H9 (cell line): Measurements from ENCODE around the gene ANO9. TPM values are rescaled to one million over a fixed set of nuclear protein-coding genes. Genes with fewer than 3 reads are reported as not detected.
A peak's percentile ranks its signal among the peaks of the same experiment; 100 is the strongest.

Experiments
- DNase-seq: peaks from one replicate; pipeline ENCODE4 v3.0.0-alpha.2; 2017
- H2AFZ ChIP-seq: one replicate; pipeline ENCODE4 v1.6.1; 2013; ENCODE audit warnings: mild to moderate bottlenecking, low read length, control low read depth, moderate library complexity
- H2AK5ac ChIP-seq: 2 replicates; pipeline ENCODE4 v1.6.1; 2013; ENCODE audit warnings: low read length, control low read depth, mixed read lengths; ENCODE audit not compliant: insufficient read length
- H2BK120ac ChIP-seq: one replicate; pipeline ENCODE4 v1.6.1; 2013; ENCODE audit warnings: low read depth, mild to moderate bottlenecking, low read length, control low read depth, inconsistent platforms; ENCODE audit not compliant: poor library complexity, severe bottlenecking
- H2BK12ac ChIP-seq: 2 replicates; pipeline ENCODE4 v1.6.1; 2013; ENCODE audit warnings: low read length, control low read depth, mixed read lengths, low read depth; ENCODE audit not compliant: insufficient read length
- H2BK15ac ChIP-seq: 2 replicates; pipeline ENCODE4 v1.6.1; 2013; ENCODE audit warnings: low read depth, low read length, control low read depth
- H2BK20ac ChIP-seq: one replicate; pipeline ENCODE4 v1.6.1; 2013; ENCODE audit warnings: low read depth, mild to moderate bottlenecking, low read length, control low read depth, inconsistent platforms; ENCODE audit not compliant: poor library complexity, severe bottlenecking
- H2BK5ac ChIP-seq: 2 replicates; pipeline ENCODE4 v1.6.1; 2013; ENCODE audit warnings: low read length, control low read depth, mixed read lengths; ENCODE audit not compliant: insufficient read length
- H3K14ac ChIP-seq: 2 replicates; pipeline ENCODE4 v1.6.1; 2013; ENCODE audit warnings: low read length, control low read depth; ENCODE audit not compliant: insufficient read depth
- H3K18ac ChIP-seq: 2 replicates; pipeline ENCODE4 v1.6.1; 2013; ENCODE audit warnings: low read depth, mild to moderate bottlenecking, mixed read lengths, low read length, control low read depth; ENCODE audit not compliant: insufficient read length
- H3K23ac ChIP-seq: 2 replicates; pipeline ENCODE4 v1.6.1; 2013; ENCODE audit warnings: low read length, control low read depth, mixed read lengths, low read depth; ENCODE audit not compliant: insufficient read length
- H3K23me2 ChIP-seq: 2 replicates; pipeline ENCODE4 v1.6.1; 2013; ENCODE audit warnings: low read depth, mild to moderate bottlenecking, mixed read lengths, low read length, control low read depth; ENCODE audit not compliant: insufficient read length, poor library complexity, severe bottlenecking
- H3K27ac ChIP-seq: 2 replicates; pipeline ENCODE4 v1.5.1; 2013; ENCODE audit warnings: low read length, control low read depth, mixed read lengths, low read depth; ENCODE audit not compliant: insufficient read length
- H3K27me3 ChIP-seq: 2 replicates; pipeline ENCODE4 v1.6.1; 2013; ENCODE audit warnings: low read length, control low read depth, inconsistent platforms; ENCODE audit not compliant: insufficient read depth
- H3K4ac ChIP-seq: 2 replicates; pipeline ENCODE4 v1.6.1; 2013; ENCODE audit warnings: low read depth, mild to moderate bottlenecking, control low read depth, inconsistent platforms, low read length, moderate library complexity
- H3K4me1 ChIP-seq: 2 replicates; pipeline ENCODE4 v1.6.1; 2013; ENCODE audit warnings: low read length, control low read depth, inconsistent platforms; ENCODE audit not compliant: insufficient read depth
- H3K4me2 ChIP-seq: 2 replicates; pipeline ENCODE4 v1.6.1; 2013; ENCODE audit warnings: low read length, control low read depth, mixed read lengths; ENCODE audit not compliant: insufficient read length, insufficient read depth
- H3K56ac ChIP-seq: 2 replicates; pipeline ENCODE4 v1.6.1; 2013; ENCODE audit warnings: low read depth, mild to moderate bottlenecking, mixed read lengths, low read length, control low read depth; ENCODE audit not compliant: insufficient read length
- H3K79me1 ChIP-seq: 2 replicates; pipeline ENCODE4 v1.6.1; 2013; ENCODE audit warnings: low read depth, mild to moderate bottlenecking, moderate library complexity, low read length, control low read depth, inconsistent platforms; ENCODE audit not compliant: insufficient read depth, poor library complexity, severe bottlenecking
- H3K79me2 ChIP-seq: 2 replicates; pipeline ENCODE4 v1.6.1; 2013; ENCODE audit warnings: low read length, control low read depth, inconsistent platforms; ENCODE audit not compliant: insufficient read depth
- H3K9ac ChIP-seq: 2 replicates; pipeline ENCODE4 v1.6.1; 2013; ENCODE audit warnings: low read length, control low read depth, mixed read lengths; ENCODE audit not compliant: insufficient read length; ENCODE audit errors: extremely low read depth
- H3K9me3 ChIP-seq: one replicate; pipeline ENCODE4 v1.6.1; 2013; ENCODE audit warnings: low read depth, low read length, inconsistent platforms; ENCODE audit not compliant: control insufficient read depth
- H3T11ph ChIP-seq: one replicate; pipeline ENCODE4 v1.6.1; 2013; ENCODE audit warnings: mild to moderate bottlenecking, low read length, control low read depth, inconsistent platforms
- H4K20me1 ChIP-seq: one replicate; pipeline ENCODE4 v1.6.1; 2013; ENCODE audit not compliant: control insufficient read depth, insufficient read length, insufficient read depth
- H4K5ac ChIP-seq: 2 replicates; pipeline ENCODE4 v1.6.1; 2013; ENCODE audit warnings: low read depth, mild to moderate bottlenecking, mixed read lengths, low read length, control low read depth; ENCODE audit not compliant: insufficient read length
- H4K8ac ChIP-seq: replicated peaks from 2 replicates; pipeline ENCODE4 v1.6.1; 2013; ENCODE audit warnings: low read length, control low read depth, mixed read lengths, low read depth; ENCODE audit not compliant: insufficient read length
- H4K91ac ChIP-seq: 2 replicates; pipeline ENCODE4 v1.6.1; 2013; ENCODE audit warnings: low read depth, mild to moderate bottlenecking, moderate library complexity, mixed read lengths, low read length, control low read depth; ENCODE audit not compliant: insufficient read length
- H3K27ac Mint-ChIP-seq, 3 experiments: 2 replicates in 2 of 3; 3 replicates in 1 of 3; pipeline ENCODE4 v1.8.0; 2020 to 2021; ENCODE audit warnings: mixed read lengths in 3 of 3, mild to moderate bottlenecking in 1 of 3, moderate library complexity in 1 of 3
- H3K27me3 Mint-ChIP-seq: 2 replicates; pipeline ENCODE4 v1.8.0; 2021; ENCODE audit warnings: low read depth, mild to moderate bottlenecking, moderate library complexity, mixed read lengths
- H3K36me3 Mint-ChIP-seq, 3 experiments: 2 replicates in 2 of 3; 3 replicates in 1 of 3; pipeline ENCODE4 v1.8.0; 2020 to 2021; ENCODE audit warnings: low read depth in 3 of 3, mixed read lengths in 3 of 3; ENCODE audit not compliant: insufficient read depth in 1 of 3
- H3K4me1 Mint-ChIP-seq, 2 experiments: 2 replicates each; pipeline ENCODE4 v1.8.0; 2020; ENCODE audit warnings: mixed read lengths in 2 of 2
- H3K4me3 Mint-ChIP-seq, 2 experiments: 2 replicates in 1 of 2; 3 replicates in 1 of 2; pipeline ENCODE4 v1.8.0; 2020 to 2021; ENCODE audit warnings: mild to moderate bottlenecking in 2 of 2, mixed read lengths in 2 of 2, moderate library complexity in 1 of 2
- H3K9me3 Mint-ChIP-seq, 2 experiments: 2 replicates in 1 of 2; 3 replicates in 1 of 2; pipeline ENCODE4 v1.8.0; 2020; ENCODE audit warnings: mild to moderate bottlenecking in 2 of 2, mixed read lengths in 2 of 2, moderate library complexity in 1 of 2
- WGBS: extraction: QIAGEN DNeasy Blood & Tissue Kit; methylation state at CpG from one replicate; pipeline ENCODE4 v1.1.7; 2013; ENCODE audit warnings: missing lambda C conversion rate, low lambda C conversion rate, mixed read lengths; ENCODE audit not compliant: insufficient read length; ENCODE audit errors: extremely low coverage; 5-methylcytosine and 5-hydroxymethylcytosine counted together
- total RNA-seq: library from RNA; stranded (reverse); gene quantifications from 2 replicates; pipeline ENCODE4 v1.2.1, GENCODE V29; 2021
- TF ChIP-seq, protein P1 (sequence below): fragments of 200-600 bp; sonication (generic); conservative IDR thresholded peaks from 3 replicates; pipeline ENCODE4 v1.8.0; 2021; ENCODE audit warnings: antibody characterized with exemption, mild to moderate bottlenecking

ANO9 gene
- total RNA-seq, 1 experiment from 2014 or later: 13.1 TPM

DNA sequence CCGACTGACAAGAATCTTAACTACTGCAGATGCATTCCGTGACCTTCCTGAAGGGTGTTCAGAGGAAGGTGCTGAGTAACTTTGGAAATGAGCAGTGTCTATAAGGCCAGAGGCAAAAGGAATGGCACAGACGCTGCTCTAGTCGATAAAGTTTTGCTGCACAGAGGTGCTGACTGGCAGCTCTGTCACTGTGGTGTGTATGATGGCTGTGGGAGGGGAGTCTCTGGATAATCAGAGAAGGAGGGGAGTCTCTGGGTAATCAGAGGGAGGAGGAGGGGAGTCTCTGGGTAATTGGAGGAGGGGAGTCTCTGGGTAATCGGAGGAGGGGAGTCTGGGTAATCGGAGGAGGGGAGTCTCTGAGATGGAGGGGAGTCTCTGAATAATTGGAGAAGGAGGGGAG, 26.7 kb upstream of the ANO9 start:
- H3K36me3 Mint-ChIP-seq: peaks cover 5 to 21% (median 20%) of the 10 kb centered on the region in 3 experiments; a peak in 6 of 7 replicates
- Histone ChIP-seq H3T11ph (no peak overlapping the region), H4K20me1 (no peaks in the 10 kb centered on the region), H2AK5ac (no peak overlapping the region), H3K9ac (no peak overlapping the region), H3K56ac (no peak overlapping the region), H2BK20ac (no peak overlapping the region), H2BK15ac (no peak overlapping the region), H4K91ac (no peak overlapping the region), H2BK12ac (no peak overlapping the region), H3K27me3 (no peaks in the 10 kb centered on the region), H2BK120ac (no peak overlapping the region), H3K9me3 (no peaks in the 10 kb centered on the region), H3K23me2 (no peaks in the 10 kb centered on the region), H2AFZ (no peak overlapping the region), H2BK5ac (no peak overlapping the region), H3K18ac (no peak overlapping the region), H3K27ac (no peak overlapping the region), H3K79me2 (no peaks in the 10 kb centered on the region), H3K79me1 (no peaks in the 10 kb centered on the region), H4K8ac (no peak overlapping the region), H4K5ac (no peak overlapping the region), H3K23ac (no peak overlapping the region), H3K4me2 (no peak overlapping the region), H3K4me1 (peaks cover 5% of the 10 kb centered on the region; the same call in 1 of the 2 replicates), H3K4ac (no peak overlapping the region), H3K14ac (no peak overlapping the region; the same call in 1 of the 2 replicates)
- no peak for DNase-seq
- TF ChIP-seq, protein P1, sequence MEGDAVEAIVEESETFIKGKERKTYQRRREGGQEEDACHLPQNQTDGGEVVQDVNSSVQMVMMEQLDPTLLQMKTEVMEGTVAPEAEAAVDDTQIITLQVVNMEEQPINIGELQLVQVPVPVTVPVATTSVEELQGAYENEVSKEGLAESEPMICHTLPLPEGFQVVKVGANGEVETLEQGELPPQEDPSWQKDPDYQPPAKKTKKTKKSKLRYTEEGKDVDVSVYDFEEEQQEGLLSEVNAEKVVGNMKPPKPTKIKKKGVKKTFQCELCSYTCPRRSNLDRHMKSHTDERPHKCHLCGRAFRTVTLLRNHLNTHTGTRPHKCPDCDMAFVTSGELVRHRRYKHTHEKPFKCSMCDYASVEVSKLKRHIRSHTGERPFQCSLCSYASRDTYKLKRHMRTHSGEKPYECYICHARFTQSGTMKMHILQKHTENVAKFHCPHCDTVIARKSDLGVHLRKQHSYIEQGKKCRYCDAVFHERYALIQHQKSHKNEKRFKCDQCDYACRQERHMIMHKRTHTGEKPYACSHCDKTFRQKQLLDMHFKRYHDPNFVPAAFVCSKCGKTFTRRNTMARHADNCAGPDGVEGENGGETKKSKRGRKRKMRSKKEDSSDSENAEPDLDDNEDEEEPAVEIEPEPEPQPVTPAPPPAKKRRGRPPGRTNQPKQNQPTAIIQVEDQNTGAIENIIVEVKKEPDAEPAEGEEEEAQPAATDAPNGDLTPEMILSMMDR: no peak
- no CpG with 5 or more reads among the region's 6 CpGs for WGBS
- H3K9me3 Mint-ChIP-seq: no peaks in the 10 kb centered on the region
- peaks cover 23 to 35% of the 10 kb centered on the region in 2 experiments for H3K4me1 Mint-ChIP-seq
- peak overlapping the region; percentile 7 to 89 (median 83); a peak in 6 of 7 replicates for H3K27ac Mint-ChIP-seq
- peak overlapping the region in 1 of 2 experiments; percentile 11; a peak in 1 of 5 replicates for H3K4me3 Mint-ChIP-seq
- no peaks in the 10 kb centered on the region for H3K27me3 Mint-ChIP-seq
